Astrocyte (in vitro differentiated cells and primary cell): ENCODE measurements around the gene PACSIN3.

Source experiments
- CTCF ChIP-seq: IDR thresholded peaks from 2 replicates; pipeline ENCODE4 v1.5.1; 2011; ENCODE audit warnings: low read depth, mild to moderate bottlenecking, inconsistent platforms, low read length, moderate library complexity; ENCODE audit not compliant: insufficient read depth
- EZH2 ChIP-seq: IDR thresholded peaks from 2 replicates; pipeline ENCODE4 v1.6.1; 2012; ENCODE audit warnings: mild to moderate bottlenecking, low read length, inconsistent platforms; ENCODE audit not compliant: insufficient read depth

- TF ChIP-seq CTCF (no peak), EZH2 (no peak)
Observed at GRCh38 chr11:47234669-47235100, 48.5 kb upstream of the PACSIN3 start.
